PC-3 (cell line): ENCODE results near the gene RALY.

ENCODE experiments used
- EZH2phosphoT487 ChIP-seq: fragments of 300-600 bp; sonication (generic); IDR thresholded peaks from 2 replicates; pipeline ENCODE4 v1.6.1; 2018; ENCODE audit warnings: mild to moderate bottlenecking, antibody characterized with exemption, low read length, borderline replicate concordance
- TF ChIP-seq, protein P1 (sequence below): fragments of 300-600 bp; sonication (generic); conservative IDR thresholded peaks from 2 replicates; pipeline ENCODE4 v1.5.1; 2017; ENCODE audit warnings: antibody characterized with exemption, low read depth, mild to moderate bottlenecking, low read length

DNA sequence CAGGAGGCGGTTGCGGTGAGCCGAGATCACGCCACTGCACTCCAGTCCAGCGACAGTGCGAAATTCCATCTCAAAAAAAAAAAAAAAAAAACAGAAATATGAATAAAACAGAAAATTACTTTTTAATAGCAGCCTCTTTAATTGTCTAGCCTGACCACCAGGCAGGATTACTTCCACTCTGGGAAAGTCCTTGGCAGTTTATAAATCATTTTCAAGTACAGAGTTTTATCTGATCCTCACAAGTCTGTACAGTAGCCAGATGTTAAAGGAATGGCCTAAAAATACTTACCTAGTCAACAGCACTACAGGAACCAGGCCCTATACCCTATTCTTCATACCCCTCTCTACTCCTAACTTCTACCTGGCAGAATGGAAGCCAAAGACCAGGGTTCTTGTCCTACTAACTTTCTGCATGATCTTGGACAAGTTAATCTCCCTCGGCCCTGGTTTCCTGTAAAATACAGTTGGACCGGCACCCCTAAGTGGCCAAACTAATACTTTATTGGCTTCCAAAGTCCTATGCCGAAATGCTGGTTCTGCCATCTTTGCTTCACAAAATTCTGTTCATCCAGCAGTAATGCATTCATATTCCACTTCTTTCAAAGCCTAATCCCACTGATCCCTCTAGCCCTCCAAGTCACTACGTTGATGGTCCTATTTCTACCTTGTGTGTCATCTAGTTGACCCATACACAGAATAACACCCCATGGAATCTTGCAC lies 116.5 kb downstream of the RALY start:
- TF ChIP-seq, protein P1, sequence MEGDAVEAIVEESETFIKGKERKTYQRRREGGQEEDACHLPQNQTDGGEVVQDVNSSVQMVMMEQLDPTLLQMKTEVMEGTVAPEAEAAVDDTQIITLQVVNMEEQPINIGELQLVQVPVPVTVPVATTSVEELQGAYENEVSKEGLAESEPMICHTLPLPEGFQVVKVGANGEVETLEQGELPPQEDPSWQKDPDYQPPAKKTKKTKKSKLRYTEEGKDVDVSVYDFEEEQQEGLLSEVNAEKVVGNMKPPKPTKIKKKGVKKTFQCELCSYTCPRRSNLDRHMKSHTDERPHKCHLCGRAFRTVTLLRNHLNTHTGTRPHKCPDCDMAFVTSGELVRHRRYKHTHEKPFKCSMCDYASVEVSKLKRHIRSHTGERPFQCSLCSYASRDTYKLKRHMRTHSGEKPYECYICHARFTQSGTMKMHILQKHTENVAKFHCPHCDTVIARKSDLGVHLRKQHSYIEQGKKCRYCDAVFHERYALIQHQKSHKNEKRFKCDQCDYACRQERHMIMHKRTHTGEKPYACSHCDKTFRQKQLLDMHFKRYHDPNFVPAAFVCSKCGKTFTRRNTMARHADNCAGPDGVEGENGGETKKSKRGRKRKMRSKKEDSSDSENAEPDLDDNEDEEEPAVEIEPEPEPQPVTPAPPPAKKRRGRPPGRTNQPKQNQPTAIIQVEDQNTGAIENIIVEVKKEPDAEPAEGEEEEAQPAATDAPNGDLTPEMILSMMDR: no peak
- TF ChIP-seq EZH2phosphoT487: no peak
